NCI-H524 (cell line): Measurements from ENCODE around the gene MCC.

Source experiments
- DNase-seq, 2 experiments: peaks; one replicate each; lab custom pipeline; 2025; lab: John Stamatoyannopoulos, UW

Gene MCC

DNA sequence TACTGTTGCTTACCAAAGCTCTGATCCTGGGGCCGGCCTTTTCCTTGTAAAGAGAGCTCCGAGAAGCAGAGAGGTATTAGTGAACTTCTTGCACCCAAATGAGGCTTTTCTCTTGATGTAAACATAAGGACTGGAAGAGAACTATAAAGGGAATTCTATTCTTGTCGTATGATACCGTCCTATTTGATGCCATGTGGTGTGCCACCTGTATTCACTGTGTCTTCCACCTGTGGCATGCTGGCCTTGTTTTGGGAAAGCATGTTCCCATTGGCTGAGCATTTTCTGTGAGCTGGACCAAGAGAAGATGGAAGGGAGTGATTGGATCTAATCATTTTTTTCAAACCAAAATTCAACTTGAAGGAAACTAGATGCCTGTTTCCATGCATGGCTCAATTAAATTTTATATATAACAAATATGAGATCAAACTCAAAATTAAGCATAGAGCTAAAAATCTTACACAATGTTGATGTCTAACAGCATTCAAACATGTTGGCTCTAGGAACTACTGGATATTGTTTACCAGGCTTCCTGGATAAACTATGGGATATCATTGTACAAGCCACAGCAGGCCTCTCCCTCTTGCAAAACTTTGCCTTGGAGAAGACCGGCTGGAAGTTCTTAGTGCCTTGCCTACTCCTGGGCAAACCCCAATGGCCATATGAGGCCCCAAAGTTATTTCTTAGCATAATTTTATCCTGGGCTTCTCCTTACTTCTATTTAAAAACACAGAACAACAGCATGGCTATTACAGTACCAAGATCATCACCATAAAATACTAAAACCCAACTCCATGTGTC is 168.8 kb downstream of the MCC start:
- DNase-seq: no peak

DNA sequence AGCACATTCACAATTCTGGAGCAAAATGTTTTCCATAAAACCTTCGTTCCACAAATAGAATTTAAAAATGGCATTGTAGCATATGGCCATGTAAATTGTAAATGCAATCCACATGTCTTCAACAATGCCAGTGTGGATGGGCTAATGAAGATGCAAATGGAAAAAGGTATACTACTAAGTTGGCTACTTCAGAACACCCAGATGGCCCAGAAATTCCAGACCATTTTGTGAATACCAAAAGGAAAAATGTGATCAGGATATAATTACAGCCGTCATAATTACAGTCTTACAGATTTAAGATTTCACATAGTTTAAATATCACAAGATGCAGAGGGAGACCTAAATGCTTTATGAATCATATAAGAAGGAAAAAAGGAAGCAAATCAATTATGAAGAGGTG is 170.6 kb downstream of the MCC start:
- DNase-seq: no peak

DNA sequence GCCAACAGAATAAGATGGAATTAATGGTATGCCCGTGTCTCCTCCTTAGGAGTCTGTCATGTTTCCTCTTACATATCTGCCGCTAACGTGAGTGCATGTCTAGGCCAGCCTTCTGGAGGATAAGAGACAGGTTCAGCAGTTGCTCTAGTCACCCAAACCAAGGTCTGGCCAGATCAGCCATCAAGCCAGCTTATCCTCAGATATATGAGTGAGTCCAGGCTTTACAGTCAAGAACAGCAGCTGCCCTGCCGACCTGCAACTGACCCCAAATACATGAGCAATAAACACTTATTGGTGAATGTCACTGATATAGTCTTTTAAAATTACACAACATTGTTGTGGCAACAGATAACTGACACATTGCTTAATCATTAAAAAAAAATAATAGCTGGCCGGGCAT is 177.0 kb downstream of the MCC start:
- DNase-seq: no peak

DNA sequence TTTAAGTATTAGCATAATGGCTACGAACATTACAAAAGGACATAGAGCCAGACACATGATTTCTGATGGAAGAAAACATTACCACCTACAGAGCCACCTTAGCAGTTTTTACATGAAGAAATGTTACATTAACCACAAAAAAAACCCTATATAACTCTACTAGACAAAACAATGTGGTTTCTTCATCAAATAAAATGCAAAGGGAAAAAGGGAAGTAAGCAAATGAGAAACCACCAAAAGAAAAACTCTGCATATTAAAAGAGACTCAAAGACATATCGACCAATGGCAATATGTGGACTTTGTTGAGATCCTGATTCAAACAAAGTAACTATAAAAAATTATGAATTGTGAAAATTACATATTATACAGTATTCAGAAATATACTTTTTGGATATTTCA is 186.1 kb downstream of the MCC start:
- no peak for DNase-seq

DNA sequence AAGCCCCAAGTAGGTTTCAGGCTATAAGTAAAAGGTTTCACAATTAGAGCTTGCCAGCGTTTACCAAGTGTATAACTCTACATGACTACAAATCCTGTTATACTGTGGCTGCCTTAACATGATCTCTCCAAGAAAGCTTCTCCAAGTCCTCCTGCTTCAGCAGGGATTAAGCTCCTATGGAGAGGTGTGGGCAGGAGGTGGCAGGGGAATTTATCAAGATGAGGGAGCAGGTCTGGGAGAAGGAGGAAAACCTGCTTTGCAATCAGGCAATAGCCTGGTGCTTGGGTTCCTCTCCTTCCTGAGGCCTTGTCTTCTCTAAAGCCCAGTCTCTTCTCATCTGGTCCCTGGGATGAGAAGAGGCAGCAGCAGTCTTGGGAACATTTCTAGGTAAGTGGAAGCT is 188.7 kb downstream of the MCC start:
- no peak for DNase-seq

DNA sequence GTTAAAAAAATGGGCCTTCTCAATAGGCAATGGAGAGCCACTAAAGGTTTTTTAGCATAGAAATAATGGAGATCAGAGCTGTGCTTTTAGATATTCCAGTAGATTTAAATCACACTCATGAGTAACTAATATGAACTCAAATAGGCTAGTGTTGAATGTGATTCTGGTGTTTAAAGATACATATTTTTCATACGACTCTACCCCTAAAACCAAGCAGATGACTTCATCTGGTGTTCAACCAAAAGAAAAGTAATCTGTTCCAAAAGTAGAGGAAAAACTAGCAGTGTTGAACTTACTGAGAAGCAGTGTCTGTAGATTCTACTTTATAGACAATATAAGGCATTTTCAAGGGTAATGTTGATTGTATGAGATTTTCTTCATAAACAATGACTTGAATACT is 191.6 kb downstream of the MCC start:
- no peak for DNase-seq

DNA sequence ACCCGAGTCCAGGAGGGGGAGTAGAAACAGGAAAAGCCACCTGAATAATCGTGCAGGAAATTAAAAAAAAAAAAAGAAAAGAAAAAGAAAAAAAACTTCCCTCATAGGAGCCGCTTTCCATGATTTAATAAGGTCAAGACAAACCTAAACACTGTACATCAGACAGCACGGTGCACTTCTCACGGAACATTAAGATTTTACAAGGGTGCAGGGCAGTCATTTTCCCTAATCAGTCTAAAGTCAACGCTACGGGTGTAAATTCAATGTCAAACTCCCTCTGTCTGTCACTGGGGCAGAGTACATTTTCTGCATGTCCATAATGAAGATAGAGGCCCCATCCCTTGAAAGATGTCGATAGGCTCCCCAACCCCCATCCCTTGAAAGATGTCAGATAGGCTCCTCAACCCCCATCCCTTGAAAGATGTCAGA is 193.1 kb downstream of the MCC start:
- peak in 1 of 2 experiments; percentile 39 for DNase-seq

DNA sequence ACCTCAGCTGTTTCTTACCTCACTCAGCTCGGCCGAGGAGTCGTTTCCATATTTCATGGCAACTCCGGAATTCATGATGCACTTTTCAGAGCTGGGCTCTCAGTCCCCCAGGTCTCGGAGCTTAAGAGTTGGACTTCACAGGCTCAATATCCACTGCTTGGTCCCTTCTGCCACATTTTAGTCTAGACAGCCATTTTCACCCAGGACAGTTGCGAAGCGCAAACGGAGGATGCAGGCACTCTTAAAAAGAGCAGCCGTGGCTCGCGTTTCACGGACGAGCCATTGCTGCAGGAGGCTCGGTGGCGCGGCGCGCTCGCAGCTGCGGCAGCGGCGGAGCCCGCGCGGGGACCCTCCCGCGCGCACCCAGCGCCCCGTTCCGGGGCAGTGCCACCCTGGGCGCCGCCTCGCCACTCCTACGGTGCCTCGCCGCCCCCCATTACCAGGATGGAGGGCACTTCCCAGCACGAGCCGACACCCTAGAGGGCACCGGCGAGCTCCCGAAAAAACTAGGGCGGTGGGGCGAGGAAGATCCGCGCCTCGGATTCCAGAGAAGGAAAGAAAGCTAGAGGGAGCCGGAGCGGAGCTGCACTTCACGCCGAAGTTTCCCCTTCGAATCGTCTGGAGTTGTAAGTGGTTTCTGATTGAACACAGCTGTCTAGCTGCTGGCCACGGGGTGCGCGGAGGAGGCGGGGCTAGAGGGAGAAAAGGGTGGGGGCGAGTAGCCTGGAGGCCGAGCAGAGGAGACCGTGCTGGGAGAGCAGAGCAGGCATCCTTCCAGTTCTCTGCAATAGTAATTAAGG is 193.7 kb downstream of the MCC start:
- DNase-seq: peak; percentile 86 to 93

DNA sequence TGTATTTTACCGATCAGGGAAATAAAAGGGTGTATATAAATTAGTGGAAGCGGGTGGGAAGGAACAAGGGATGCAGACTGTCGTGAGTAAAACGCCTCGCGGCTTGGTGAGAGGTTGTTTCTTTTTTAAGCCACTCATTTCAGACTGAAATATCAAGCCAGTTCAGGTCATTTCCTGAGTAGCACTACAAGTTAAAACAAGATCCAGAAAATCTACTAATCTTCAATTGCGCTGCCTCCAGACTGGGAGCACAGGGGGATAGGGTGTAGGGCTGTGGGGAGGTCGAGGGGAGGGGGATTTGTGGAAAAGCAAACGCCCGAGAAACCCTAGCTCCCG is 194.3 kb downstream of the MCC start:
- DNase-seq: no peak

DNA sequence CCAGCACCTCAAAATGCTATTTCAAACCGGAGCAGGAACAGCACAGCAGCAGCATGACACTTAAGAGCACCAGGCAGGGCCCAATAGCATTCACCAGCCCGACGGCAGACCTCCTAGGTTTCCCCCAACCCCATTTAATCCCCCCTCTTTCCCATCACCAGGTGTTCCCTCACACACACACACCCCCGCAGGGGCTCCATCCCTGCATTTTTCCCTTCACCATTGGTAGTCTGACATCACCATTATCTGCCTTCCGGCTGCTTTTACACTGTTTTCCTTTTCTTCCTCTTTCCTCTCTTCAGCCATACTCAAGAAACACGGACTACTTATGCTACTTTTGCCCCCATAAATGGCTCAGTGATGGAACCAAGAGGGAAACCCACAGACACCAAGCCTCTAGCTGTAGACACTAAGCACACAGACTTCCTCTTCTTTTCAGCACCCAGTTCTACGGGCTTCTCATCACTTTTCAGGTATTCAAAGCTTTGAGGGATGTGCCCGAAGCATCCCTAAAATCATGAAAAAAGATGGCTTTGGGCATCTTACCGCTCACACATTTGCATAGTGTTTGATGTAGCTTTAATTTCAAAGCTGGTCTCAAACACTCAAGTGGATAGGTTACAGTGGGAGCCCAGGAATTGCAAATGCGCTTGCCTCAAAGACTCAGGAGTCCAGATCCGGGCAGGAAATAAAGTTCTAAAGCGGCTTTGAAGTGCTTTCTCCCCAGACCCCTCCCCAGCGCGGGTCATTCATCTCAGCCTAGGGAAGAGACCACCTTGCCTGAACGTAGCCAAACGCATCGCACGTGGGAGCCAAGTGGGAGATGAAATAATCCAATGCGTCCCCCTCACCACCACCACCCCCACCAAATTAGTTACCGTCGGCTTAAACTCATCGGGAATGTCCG is 194.9 kb downstream of the MCC start:
- DNase-seq: peak; percentile 67 to 83

DNA sequence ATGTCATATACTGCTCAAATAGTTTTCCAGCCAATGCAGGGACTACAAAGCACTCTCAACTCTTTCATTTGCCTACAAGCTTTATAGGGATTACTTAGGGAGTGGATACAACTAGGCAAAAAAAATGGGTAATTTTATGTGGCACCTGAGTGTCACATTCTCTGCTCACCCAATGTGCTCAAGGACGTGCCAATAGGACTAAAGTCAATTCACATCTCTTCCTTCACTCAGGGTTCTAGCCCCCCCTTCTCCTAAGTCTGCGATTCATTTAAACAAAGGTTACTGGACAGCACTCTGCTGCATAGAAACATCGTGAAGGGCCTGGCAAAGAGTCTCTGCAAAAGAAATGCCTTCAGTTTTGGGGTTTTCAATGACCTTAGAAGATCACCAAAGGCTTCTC is 195.8 kb downstream of the MCC start:
- peak in 1 of 2 experiments; percentile 37 for DNase-seq

DNA sequence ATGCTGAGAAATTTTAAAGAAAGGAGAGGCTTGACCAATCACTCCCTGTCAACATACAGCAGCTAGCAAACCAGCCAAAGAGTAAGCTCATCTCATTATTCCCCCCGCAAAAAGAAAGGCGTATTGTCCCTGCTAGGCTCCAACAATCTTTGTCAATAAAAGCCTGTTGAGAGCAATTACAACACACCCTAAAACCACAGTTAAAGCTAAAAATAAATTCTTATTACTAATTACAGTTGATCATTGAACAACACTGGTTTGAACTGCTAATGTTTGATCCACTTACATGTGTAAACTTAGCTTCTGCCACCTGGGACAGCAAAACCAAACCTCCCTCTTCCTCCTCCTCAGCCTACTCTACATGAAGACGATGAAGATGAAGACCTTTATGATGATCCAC is 204.7 kb downstream of the MCC start:
- DNase-seq: no peak

DNA sequence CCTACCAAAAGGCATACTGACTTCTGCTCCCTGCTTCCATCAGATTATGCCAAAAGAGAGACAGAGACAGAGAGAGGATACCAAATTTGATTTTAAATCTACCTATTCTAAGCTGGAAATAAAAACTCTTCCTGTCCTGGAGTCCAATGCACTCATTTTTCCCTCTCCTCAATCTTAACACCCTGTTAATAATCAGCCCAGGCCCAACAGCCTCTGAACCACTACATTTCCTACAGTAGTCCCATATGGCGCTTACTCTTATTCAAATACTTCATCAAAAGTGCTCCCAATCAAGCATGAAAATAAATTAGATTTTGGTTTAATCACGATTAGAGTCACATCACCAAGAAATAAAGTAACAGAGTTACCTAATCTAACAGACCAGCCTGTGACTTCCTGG is 205.8 kb downstream of the MCC start:
- DNase-seq: peak; percentile 19 to 60

DNA sequence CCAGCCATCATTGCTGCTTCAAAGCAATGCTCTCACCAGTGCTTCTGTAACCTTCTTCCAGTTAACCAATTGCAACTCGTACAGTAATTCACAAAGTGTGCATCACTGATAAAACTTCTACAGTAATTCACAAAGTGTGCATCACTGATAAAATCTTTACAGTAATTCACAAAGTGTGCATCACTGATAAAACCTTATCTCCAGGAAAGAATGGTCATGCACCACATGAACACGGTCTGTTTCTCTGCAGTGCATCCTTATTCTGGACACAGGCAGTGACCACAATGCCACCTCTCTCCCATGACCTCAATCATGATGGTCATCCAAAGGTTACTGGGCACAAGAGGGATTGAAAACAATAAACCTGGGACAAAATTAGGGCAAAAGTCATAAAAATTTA is 207.1 kb downstream of the MCC start:
- no peak for DNase-seq

DNA sequence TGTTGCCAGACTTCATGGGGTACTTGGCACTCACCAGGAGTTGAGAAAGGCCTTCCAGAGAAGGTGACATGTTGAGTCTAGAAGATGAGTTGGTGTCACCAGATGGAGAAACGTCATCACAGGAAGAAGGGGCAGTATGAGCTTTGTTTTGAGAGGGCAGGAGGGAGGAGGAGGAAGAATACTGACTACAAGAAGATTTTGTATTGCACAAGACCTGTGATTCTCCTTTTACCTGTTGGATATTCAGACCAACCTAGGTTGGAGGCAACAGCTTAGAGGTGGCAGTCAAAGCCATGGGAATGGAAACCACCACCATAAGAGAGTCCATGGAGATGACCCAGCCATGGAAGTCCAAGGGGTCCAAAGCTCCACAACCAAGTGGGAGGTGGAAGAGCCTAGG is 207.7 kb downstream of the MCC start:
- no peak for DNase-seq

DNA sequence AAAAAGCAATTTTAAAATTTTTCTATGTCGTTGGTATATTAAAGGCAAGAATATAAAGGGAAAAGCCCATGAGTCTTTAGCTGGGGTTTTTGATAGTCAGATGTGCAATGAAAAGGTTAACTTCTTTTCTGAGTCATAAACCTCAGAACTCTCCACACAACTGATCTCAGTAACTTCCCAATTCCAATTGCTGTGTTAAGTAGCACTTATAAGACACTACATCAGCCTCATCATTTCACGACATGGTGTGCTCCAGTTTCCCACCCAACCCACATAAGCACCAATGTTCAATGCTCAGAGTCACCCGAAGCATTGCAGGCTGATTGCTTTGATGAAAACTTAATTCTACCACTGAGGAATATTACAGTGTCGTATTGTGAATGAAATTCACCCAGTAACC is 209.3 kb downstream of the MCC start:
- DNase-seq: no peak

DNA sequence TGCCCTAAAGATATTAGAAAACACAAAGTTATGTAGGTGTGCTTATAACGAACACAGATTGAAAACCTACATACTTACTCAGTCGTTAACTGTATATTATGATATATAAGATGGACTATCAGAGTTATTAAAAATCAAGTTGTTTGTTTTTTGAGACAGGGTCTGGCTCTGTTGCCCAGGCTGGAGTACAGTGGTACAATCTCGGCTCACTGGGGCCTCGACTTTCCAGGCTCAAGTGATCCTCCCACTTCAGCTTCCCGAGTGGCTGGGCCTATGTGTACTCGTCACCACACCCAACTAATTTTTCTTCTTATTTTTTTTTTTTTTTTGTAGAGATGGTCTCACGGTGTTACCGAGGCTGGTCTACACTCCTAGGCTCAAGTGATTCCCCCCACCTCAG is 211.8 kb downstream of the MCC start:
- no peak for DNase-seq

DNA sequence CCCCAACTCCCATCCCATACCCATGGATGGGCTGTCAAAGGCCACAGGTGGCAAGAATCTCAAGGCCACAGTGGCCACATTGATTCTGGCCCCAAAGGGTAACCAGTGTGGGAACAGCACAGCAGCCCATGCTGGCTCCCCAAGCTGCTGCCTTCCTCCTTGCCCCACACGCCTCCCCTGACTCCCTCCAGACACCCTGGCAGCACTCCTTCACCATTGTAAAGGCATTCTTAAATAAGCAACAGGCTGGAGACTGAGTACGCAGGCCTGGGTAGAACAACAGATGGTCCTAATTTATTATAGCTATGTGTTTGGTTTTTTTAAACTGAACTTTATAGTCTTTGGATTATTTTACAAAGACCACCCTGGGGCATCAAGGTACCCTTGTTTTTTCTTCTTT is 212.3 kb downstream of the MCC start:
- DNase-seq: peak; percentile 54 to 59

DNA sequence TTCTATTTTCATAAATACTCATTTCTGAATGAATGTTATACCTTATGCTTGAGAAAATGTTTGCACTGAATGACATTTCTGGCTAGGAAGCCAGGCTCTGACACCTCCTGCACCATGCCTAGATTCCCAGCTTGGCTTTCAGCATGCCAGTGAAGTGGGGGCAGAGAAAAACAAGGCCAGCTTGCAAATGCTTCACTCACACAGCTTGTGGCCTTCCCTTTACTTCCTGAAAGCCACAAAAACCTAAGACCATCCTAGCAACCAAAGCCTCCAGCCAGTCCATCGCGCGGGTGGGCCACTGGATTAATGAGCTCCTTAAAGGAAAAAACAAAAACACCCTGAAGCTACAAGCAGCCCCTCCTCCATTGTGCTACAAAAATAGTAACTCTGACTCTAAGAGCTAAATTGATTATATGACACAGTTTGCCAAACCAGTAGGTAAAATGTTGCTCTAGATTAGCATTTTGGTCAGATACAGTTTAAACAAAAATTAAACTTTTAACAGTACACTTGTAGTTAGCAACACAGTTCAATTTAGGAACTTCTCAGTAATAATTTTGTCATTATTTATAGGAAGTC is 213.3 kb downstream of the MCC start:
- DNase-seq: peak in 1 of 2 experiments; percentile 59

DNA sequence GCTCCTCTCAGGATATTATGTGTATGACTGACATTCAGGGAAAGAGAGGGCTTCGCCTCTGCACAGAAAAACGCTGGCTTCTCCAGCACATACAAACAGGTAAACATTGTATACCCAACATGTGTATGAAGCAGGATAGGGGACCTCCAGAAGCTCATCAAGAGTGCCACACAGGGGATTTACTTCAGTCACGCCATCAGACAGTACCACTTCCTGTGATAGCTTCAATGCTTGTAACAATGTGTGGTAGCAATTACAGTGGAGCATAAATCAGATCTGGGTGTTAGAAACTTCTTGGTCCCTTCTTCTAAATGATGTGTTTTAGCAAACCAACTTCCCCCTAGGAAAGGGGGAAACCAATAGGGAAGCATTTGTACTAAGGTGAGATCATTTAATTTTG is 214.3 kb downstream of the MCC start:
- no peak for DNase-seq

DNA sequence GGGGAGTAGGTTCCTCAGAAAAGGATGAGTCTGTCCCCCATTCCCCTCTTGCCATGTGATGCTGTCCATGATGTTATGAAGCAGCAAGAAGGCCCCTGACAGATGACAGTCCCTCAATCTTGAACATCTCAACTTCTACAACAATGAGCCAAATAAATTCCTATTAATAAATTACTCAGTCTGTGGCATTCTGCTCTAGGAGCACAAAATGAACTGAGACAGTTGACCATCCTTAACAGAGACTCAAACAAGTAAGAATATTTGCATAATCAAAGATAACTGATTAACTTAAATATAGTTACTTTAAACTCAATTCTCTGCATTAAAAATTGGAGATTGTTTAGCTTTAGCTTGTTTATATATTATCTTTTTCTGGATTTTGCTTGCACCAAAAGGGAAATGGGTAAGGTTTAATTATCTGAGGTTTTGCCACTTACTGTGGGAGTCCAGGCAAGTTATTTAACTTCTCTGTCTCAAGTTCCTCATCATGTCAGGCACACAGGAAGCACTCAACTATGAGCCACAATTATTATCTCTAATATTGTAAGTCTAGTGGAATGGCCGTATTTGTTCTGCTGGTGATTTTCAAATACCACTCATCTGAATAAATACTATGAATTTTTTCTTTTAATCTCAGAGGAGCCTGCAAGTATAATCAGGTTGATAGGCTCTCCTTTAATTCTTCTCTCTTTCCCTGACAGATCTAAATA is 216.4 kb downstream of the MCC start:
- DNase-seq: no peak

DNA sequence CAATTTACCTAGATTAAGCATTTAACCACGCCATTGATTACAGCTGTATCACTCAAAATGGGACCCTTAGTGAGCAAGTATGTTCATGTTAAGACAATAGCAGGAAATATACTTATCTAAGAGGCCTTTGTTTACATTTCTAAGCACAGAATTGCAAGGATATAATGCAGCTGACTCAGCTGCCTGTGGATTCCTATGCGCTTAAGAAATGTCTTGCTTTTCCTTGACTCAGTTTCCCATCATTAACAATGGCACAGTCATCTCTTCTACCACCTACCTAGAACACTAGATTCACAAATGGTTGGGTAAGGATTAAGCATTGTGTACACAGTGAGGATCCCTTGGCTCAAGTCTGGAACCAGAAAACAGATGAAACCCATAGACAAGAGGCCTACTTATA is 217.2 kb downstream of the MCC start:
- DNase-seq: no peak
